ENCODE measurements around the gene CAMK2G. TPM values are rescaled to one million over a fixed set of nuclear protein-coding genes. Genes with fewer than 3 reads are reported as not detected.
"Not testable (repeated sequence)": the region's sequence is repeated elsewhere in the genome, so short reads cannot be mapped to it uniquely, and the experiment has no call there.

Gene CAMK2G
- total and polyA plus RNA-seq, 3 experiments from 2014 or later: 8.1 to 17.5 (median 17.3) TPM

DNA sequence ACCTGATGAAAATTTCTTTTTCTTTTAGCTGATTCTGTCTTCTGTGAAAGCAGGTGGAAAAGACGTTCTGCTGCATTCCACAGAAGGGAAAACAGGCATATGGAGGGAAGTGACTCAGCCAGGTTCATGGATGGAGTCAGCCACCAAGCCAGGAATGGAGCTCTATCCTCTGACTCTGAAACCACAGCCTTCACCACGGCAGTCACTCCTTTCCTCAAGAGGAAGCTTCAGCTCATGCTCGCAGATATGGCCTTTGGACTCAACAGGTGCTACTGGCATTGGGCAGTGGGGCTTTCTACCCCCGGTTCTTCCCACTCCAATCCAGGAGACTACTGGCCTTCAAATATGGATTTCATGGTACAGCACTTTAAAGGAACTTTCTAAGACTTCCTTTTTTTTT is 25.1 kb upstream of the CAMK2G start:
- POLR2A ChIA-PET: no interaction called here

DNA sequence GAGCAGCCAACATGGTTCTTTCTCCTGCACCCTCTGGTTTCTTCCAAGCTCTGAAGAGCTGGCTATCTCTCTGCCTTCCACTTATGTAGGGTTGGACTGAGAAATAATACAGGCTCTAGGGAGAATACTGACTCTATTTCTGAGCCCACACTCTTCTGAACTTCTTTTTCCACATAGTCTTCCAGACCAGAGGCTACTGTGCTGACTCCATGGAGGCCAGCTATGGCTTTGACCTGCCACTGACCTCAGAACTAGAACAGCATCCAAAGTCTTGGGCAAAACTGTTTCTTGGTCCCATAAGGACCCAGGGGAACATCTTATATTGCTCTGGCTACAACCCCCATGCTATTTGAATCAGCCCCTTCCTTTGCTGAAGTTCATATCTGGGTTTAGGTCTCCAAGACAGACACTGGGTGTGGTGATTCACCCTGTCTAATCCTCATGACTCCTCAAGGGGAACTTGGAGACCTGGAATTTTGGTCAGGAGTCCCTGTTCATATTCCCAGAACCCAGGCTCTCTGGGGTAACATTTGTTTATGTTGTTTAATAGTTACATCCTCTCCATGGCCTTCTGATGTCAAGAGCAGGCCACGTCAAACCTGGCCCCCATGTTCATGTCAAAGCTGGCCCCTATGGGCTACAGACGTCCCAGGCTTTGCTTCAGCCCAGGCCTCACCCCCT is 24.5 kb upstream of the CAMK2G start:
- no peaks in the 10 kb centered on the region for H3K4me1 ChIP-seq (ENCODE audit: insufficient read depth, low read length)
- peaks cover 9 to 22% of the 10 kb centered on the region in 2 donors for H3K27me3 Mint-ChIP-seq
- no peak for DNase-seq
- H3K4me1 Mint-ChIP-seq: no peaks in the 10 kb centered on the region
- POLR2A ChIA-PET: no interaction called here
- no peak overlapping the region for H3K4me3 Mint-ChIP-seq
- H3K9me3 Mint-ChIP-seq: no peaks in the 10 kb centered on the region
- H3K4me3 ChIP-seq (ENCODE audit: low read length): no peak overlapping the region
- H3K36me3 ChIP-seq (ENCODE audit: insufficient read depth, low read length): no peaks in the 10 kb centered on the region
- no peak overlapping the region for H3K27ac Mint-ChIP-seq
- H3K36me3 Mint-ChIP-seq: no peaks in the 10 kb centered on the region
- peak overlapping the region; percentile 38 for H3K27ac ChIP-seq (ENCODE audit: low read depth, low read length)
- CTCF ChIA-PET: interaction anchor here (0.8 to 4.1 kb wide), 4 partner anchors 12 to 42 kb away, joined by 3 to 22 read pairs (median 9); no protein-coding TSS in a partner anchor
- no peaks in the 10 kb centered on the region for H3K27me3 ChIP-seq (ENCODE audit: insufficient read depth, low read length, poor library complexity, severe bottlenecking)
- H3K9me3 ChIP-seq (ENCODE audit: low read length): no peaks in the 10 kb centered on the region

More for the DNA sequence above, 25.1 kb upstream of the CAMK2G start:
- DNase-seq: no peak
- no peaks in the 10 kb centered on the region for H3K36me3 ChIP-seq (ENCODE audit: insufficient read depth, low read length)
- Mint-ChIP-seq H3K36me3 (no peaks in the 10 kb centered on the region), H3K27ac (no peak overlapping the region), H3K4me1 (no peaks in the 10 kb centered on the region), H3K27me3 (peaks cover 9 to 26% of the 10 kb centered on the region in 2 donors), H3K4me3 (no peak overlapping the region), H3K9me3 (no peaks in the 10 kb centered on the region)
- no peaks in the 10 kb centered on the region for H3K4me1 ChIP-seq (ENCODE audit: insufficient read depth, low read length)
- H3K9me3 ChIP-seq (ENCODE audit: low read length): no peaks in the 10 kb centered on the region
- H3K27me3 ChIP-seq (ENCODE audit: insufficient read depth, low read length, poor library complexity, severe bottlenecking): peaks cover 2% of the 10 kb centered on the region
- H3K27ac ChIP-seq (ENCODE audit: low read depth, low read length): no peak overlapping the region
- no peak overlapping the region for H3K4me3 ChIP-seq (ENCODE audit: low read length)
- CTCF ChIA-PET: interaction anchor here (0.8 to 4.1 kb wide), 3 partner anchors 13 to 41 kb away, joined by 3 to 22 read pairs (median 4); no protein-coding TSS in a partner anchor

DNA sequence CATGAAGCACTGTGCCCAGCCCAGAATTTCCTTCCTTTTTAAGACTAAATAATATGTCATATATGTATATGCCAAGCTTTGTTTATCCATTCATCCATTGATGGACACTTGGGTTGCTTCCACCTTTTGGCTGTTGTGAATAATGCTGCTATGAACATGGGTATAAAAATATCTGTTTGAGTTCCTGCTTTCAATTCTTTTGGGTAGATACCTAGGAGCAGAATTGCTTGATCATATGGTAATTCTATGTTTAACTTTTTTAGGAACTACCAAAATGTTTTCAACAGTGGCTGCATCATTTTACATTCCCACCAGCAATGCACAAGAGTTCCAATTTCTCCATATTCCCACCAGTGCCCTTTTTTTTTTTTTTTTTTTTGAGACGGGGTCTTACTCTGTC is 23.3 kb upstream of the CAMK2G start:
- Mint-ChIP-seq H3K4me1 (no peaks in the 10 kb centered on the region), H3K27me3 (peaks cover 8 to 23% of the 10 kb centered on the region in 2 donors), H3K9me3 (no peaks in the 10 kb centered on the region), H3K36me3 (no peaks in the 10 kb centered on the region), H3K27ac (no peak overlapping the region), H3K4me3 (no peak overlapping the region)
- H3K9me3 ChIP-seq (ENCODE audit: low read length): no peaks in the 10 kb centered on the region
- H3K4me1 ChIP-seq (ENCODE audit: insufficient read depth, low read length): no peaks in the 10 kb centered on the region
- ChIA-PET CTCF (interaction anchor here (3.4 kb wide), 1 partner anchor 11 kb away, joined by 14 read pairs; no protein-coding TSS in a partner anchor), POLR2A (no interaction called here)
- no peaks in the 10 kb centered on the region for H3K27me3 ChIP-seq (ENCODE audit: insufficient read depth, low read length, poor library complexity, severe bottlenecking)
- H3K36me3 ChIP-seq (ENCODE audit: insufficient read depth, low read length): no peaks in the 10 kb centered on the region
- H3K27ac ChIP-seq (ENCODE audit: low read depth, low read length): no peak overlapping the region
- no peak for DNase-seq
- no peak overlapping the region for H3K4me3 ChIP-seq (ENCODE audit: low read length)

DNA sequence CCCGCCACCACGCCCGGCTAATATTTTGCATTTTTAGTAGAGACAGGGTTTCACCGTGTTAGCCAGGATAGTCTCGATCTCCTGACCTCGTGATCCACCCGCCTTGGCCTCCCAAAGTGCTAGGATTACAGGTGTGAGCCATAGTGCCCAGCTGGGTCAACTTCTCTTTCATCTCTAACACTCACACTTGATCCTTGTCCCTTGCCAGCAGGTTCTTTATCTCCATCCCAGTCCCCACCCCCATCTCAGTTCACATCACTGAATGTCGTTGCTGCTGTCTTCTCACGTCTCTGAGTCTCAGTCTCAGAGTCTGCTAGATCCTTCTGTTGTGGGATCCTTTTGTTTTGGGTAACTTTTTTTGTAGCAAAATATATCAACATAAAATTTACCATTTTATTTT is 21.0 kb upstream of the CAMK2G start:
- POLR2A ChIA-PET; H3K27me3 ChIP-seq (ENCODE audit: insufficient read depth, low read length, poor library complexity, severe bottlenecking); H3K4me1 ChIP-seq (ENCODE audit: insufficient read depth, low read length); H3K27ac ChIP-seq (ENCODE audit: low read depth, low read length); H3K4me3 ChIP-seq (ENCODE audit: low read length); DNase-seq; H3K9me3 ChIP-seq (ENCODE audit: low read length); H3K4me1 Mint-ChIP-seq; H3K9me3 Mint-ChIP-seq; H3K4me3 Mint-ChIP-seq; H3K27ac Mint-ChIP-seq; H3K27me3 Mint-ChIP-seq; H3K36me3 Mint-ChIP-seq; H3K36me3 ChIP-seq (ENCODE audit: insufficient read depth, low read length): not testable (repeated sequence)
- CTCF ChIA-PET: interaction anchor here (1.4 to 11.3 kb wide), 2 partner anchors 44 to 61 kb away, joined by 3 to 260 read pairs; no protein-coding TSS in a partner anchor

DNA sequence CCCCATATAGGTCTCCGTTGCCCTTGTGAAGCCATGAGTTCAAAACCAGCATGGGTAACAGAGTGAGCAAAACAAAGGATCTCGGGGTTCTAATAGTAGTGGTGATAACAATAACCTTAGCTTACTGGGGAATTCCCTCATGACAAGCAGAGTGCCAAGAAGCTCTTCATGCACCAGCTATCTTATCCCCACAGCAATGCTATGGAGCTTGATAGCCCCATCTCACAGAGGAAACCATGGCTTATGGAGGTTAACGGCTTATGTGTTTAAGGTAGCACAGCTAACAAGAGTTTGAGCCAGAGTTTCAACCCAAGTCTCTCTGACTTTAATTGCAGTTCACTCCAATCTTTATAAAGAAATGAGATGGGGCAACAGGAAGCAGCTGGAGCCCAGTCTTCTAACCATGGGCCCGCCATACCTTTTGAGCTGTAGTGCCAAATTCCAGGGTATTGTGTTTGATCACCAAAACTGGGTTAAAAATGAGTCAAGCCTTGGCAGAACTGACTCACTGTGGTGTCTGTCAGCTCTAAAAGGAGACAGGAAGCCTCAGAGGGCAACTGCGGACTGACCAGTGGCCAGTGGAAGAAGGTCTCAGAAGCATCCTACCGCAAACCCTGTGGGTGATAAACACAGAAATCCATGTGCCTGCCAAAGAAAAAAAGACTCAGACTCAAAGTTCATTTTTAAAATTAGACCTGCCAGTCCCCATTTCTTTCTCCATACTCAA is 20.1 kb upstream of the CAMK2G start:
- CTCF ChIA-PET: interaction anchor here (0.9 to 11.3 kb wide), 5 partner anchors 8 to 64 kb away, joined by 3 to 260 read pairs (median 5); no protein-coding TSS in a partner anchor
- POLR2A ChIA-PET: interaction anchor here (0.6 to 0.7 kb wide), 2 partner anchors 86 to 157 kb away, joined by 3 to 5 read pairs; no protein-coding TSS in a partner anchor
- no peak overlapping the region for H3K27ac ChIP-seq (ENCODE audit: low read depth, low read length)
- Mint-ChIP-seq H3K36me3 (no peaks in the 10 kb centered on the region), H3K4me1 (no peaks in the 10 kb centered on the region), H3K4me3 (no peak overlapping the region), H3K27ac (peak overlapping the region in 1 of 8 donors; percentile 67), H3K27me3 (peaks cover 5 to 6% of the 10 kb centered on the region in 2 donors), H3K9me3 (no peaks in the 10 kb centered on the region)
- no peak overlapping the region for H3K4me3 ChIP-seq (ENCODE audit: low read length)
- no peaks in the 10 kb centered on the region for H3K9me3 ChIP-seq (ENCODE audit: low read length)
- no peaks in the 10 kb centered on the region for H3K4me1 ChIP-seq (ENCODE audit: insufficient read depth, low read length)
- no peaks in the 10 kb centered on the region for H3K27me3 ChIP-seq (ENCODE audit: insufficient read depth, low read length, poor library complexity, severe bottlenecking)
- no peak for DNase-seq
- no peaks in the 10 kb centered on the region for H3K36me3 ChIP-seq (ENCODE audit: insufficient read depth, low read length)

DNA sequence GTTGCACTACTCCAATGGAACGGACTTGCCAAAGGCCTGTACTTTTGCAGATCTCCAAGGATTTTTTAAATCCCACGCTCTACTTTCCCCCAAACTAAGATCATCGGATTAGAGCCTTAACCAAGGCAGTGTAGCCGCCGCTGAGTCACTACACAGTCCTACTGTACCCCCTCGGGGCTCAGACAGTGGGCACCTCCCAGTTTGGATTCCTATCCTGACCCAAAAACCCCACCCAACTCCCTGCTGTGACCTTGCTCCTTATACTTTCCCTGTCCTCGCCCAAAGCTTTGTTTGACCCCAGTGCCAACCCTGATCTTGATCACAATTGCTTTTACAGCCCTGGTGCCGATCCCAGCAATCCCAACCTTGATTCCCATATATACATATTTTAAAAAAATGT is 19.1 kb upstream of the CAMK2G start:
- Mint-ChIP-seq H3K9me3 (no peaks in the 10 kb centered on the region), H3K27ac (peak overlapping the region in 1 of 8 donors; percentile 8), H3K4me1 (no peaks in the 10 kb centered on the region), H3K4me3 (no peak overlapping the region), H3K36me3 (no peaks in the 10 kb centered on the region), H3K27me3 (peaks cover 5 to 6% of the 10 kb centered on the region in 2 donors)
- ChIA-PET CTCF (interaction anchor here (0.9 to 11.3 kb wide), 4 partner anchors 10 to 65 kb away, joined by 3 to 260 read pairs (median 4); no protein-coding TSS in a partner anchor), POLR2A (interaction anchor here (0.6 to 0.7 kb wide), 2 partner anchors 85 to 158 kb away, joined by 3 to 5 read pairs; no protein-coding TSS in a partner anchor)
- DNase-seq: no peak
- H3K36me3 ChIP-seq (ENCODE audit: insufficient read depth, low read length): no peaks in the 10 kb centered on the region
- H3K27ac ChIP-seq (ENCODE audit: low read depth, low read length): no peak overlapping the region
- no peaks in the 10 kb centered on the region for H3K27me3 ChIP-seq (ENCODE audit: insufficient read depth, low read length, poor library complexity, severe bottlenecking)
- no peak overlapping the region for H3K4me3 ChIP-seq (ENCODE audit: low read length)
- no peaks in the 10 kb centered on the region for H3K9me3 ChIP-seq (ENCODE audit: low read length)
- no peaks in the 10 kb centered on the region for H3K4me1 ChIP-seq (ENCODE audit: insufficient read depth, low read length)

DNA sequence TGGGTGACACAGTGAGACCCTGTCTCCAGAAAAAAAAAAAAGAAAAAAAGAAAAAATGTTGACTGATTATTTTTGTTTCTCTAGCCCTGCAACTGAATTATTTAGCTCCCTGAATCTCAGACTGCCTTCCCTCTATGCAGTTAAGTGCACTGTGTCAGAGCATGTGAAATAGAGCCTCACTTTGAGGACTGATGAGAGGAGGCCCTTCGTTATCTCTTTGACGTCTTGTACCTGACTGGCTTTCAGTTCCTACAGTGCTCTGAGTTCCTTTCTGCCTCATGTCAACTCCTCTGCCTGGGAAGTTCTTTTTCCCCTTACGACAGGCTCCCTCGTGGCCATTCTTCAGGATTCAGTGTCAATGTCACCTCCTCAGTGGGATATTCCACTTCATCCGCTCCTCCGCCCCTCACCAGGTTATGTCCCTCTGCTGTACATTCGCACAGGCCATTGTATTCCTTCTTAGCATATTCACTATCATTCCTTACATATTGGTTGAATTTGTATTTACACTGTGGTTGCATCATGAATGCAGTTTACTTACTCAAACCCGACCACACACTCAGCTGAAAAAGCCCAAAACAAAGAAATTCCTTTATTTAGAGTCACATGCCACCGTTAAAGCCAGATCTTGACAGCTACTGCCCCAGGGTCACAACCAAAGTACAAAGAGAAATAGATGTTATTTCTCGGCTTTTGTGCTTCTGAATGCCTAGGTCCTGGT is 18.1 kb upstream of the CAMK2G start:
- no peaks in the 10 kb centered on the region for H3K9me3 Mint-ChIP-seq
- no peak overlapping the region for H3K4me3 Mint-ChIP-seq
- Histone ChIP-seq H3K9me3 (ENCODE audit: low read length) (no peaks in the 10 kb centered on the region), H3K4me1 (ENCODE audit: insufficient read depth, low read length) (no peaks in the 10 kb centered on the region), H3K36me3 (ENCODE audit: insufficient read depth, low read length) (no peaks in the 10 kb centered on the region), H3K4me3 (ENCODE audit: low read length) (no peak overlapping the region), H3K27ac (ENCODE audit: low read depth, low read length) (no peak overlapping the region), H3K27me3 (ENCODE audit: insufficient read depth, low read length, poor library complexity, severe bottlenecking) (no peaks in the 10 kb centered on the region)
- CTCF ChIA-PET: interaction anchor here (5.0 to 11.3 kb wide), 2 partner anchors 13 to 47 kb away, joined by 36 to 260 read pairs; no protein-coding TSS in a partner anchor
- H3K27me3 Mint-ChIP-seq: peaks cover 5 to 6% of the 10 kb centered on the region in 2 donors
- no peaks in the 10 kb centered on the region for H3K36me3 Mint-ChIP-seq
- no peak for DNase-seq
- H3K27ac Mint-ChIP-seq: no peak overlapping the region
- POLR2A ChIA-PET: no interaction called here
- H3K4me1 Mint-ChIP-seq: no peaks in the 10 kb centered on the region
